ENCODE measurements around the gene B4GALNT1.
"Not testable (repeated sequence)": the region's sequence is repeated elsewhere in the genome, so short reads cannot be mapped to it uniquely, and the experiment has no call there.

Gene B4GALNT1

DNA sequence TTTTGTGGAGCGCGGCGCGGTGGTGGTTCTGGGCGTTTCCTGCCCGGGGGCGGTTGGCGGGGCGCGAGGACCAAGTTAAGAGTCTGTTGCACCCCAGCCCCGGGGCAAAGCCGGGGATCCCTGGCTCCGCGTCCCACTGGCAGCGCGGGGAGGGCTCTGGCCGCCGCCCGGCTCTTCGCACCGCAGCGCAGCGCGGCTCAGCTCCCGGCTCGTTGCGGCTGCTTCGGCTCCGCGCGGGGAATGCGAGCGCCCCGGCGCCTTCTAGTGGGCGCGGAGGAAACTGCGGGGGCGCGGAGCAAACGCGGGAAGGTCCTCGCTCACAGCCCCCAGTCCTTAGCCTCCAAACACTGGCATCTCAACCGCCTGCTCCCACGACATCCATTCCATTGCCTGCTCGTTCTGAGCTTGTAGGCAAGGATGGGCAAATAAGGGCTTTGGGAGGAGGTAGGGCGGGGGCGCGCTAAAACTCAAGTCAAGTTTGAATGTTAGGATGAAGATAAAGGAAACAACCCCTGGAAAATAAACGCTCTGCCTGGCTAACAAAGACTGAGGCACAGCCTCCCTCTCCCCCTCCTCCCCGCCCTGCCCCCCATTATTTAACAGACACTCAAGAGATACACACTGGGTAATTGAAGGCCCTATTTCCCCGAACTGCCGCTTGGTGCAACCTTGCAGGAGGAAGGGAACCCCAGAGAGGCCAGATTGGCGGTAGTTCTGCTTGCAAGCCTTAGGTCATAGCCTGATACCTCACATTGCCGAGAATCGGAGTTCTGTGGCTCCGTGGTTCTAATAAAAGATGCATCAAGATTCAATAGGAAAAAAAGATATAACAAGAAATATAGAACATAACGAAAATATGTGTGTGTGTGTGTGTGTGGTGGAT lies at the start of gene B4GALNT1:
Gene B4GALNT1, minus strand, starts transcription at position 244 of the 883 bp plus-strand sequence. CDS start 1,069 bp downstream, outside the sequence.
- peak; percentile 71 for DNase-seq

DNA sequence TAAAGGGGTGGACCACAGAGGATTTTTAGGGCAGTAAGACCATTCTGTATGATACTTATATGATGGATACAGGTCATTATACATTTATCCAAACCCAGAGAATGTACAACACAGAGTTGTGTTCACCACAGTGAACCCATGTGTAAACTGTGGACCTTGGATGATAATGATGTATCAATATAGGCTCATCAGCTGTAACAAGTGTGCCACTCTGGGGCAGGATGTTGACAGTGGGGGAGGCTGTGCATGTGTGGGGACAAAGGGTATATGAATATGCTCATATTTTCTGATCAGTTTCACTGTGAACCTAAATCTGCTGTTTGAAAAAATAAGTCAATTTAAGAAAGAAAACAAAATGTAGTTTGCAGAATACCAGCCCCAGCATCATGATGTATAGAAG lies 46.7 kb upstream of the B4GALNT1 start:
- DNase-seq = no peak

DNA sequence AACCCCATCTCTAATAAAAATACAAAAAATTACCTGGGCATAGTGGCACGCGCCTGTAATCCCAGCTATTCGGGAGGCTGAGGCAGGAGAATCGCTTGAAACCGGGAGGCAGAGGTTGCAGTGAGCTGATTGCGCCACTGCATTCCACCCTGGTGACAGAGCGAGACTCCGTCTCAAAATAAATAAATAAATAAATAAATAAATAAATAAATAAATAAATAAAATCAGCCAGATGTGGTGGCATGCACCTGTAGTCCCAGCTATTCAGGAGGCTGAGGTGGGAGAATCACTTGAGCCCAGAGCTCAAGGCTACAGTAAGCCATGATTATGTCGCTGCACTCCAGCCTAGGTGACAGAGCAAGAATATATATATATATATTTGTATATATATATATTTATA lies 44.9 kb upstream of the B4GALNT1 start:
- DNase-seq = not testable (repeated sequence)

DNA sequence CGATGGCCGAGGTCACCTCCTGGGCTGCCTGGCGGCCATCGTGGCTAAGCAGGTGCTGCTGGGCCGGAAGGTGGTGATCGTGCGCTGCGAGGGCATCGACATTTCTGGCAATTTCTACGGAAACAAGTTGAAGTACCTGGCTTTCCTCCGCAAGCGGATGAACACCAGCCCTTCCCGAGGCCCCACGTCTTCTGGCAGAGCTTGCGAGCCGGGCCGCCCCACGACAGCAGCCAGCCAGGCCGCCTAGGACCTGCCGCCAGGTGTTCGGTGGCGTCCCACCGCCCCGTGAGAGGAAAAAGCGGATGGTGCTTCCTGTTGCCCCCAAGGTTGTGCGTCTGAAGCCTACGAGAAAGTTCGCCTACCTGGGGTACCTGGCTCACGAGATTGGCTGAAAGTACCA lies 41.7 kb upstream of the B4GALNT1 start:
- no peak for DNase-seq

DNA sequence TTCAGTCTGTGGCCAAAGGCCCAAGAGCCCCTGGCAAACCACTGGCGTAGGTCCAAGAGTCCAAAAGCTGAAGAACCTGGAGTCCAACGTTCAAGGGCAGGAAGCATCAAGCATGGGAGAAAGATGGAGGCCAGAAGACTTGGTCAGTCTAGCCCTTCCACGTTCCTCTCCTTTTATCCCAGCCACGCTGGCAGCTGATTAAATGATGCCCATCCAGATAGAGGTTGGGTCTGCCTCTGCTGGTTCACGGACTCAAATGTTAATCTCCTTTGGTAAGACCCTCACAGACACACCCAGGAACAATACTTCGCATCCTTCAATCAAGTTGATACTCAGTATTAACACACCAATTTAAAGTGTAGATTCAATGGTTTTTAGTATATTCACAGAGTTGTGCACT lies 39.8 kb upstream of the B4GALNT1 start:
- DNase-seq = no peak

DNA sequence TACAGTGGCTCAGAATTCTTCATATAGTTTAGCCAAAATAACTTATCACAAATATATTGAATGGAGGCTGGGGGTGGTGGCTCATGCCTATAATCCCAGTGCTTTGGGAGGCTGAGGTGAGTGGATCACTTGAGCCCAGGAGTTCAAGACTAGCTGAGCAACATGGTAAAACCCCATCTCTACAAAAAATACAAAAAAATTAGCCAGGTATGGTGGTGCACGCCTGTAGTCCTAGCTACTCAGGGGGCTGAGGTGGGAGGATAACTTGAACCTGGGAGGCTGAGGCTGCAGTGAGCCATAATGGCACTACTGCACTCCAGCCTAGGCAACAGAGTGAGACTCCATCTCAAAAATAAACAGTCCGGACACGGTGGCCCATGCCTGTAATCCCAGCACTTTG lies 38.8 kb upstream of the B4GALNT1 start:
- DNase-seq = not testable (repeated sequence)

DNA sequence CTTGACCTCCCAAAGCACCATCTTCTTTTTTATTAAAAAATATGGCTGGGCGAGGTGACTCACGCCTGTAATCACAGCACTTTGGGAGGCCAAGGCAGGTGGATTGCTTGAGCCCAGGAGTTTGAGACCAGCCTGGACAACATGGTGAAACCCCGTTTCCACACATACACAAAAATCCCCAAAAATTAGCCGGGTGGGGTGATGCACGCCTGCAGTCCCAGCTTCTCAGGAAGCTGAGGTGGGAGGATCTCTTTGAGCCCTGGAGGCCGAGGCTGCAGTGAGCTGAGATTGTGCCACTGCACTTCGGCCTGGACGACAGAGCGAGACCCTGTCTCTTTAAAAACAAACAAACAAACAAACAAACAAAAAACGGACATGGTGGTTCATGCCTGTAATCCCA lies 36.7 kb upstream of the B4GALNT1 start:
- DNase-seq = not testable (repeated sequence)

DNA sequence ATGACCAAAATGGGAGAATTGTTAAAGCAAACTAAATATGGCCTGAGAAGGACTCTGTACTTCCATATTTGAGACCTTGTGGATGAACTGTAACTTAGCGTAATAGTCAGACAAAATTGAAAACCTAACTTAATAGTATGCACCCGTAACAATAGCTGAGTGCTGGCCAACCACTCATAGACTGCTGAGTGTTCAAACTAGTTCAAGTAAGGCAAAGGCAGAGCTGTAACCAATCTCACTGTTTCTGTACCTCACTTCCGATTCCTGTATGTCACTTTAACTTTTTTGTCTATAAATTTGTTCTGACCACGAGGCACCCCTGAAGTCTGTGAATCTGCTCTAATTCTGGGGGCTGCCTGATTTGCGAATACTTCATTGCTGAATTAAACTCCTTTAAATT lies 33.9 kb upstream of the B4GALNT1 start:
- DNase-seq = no peak

DNA sequence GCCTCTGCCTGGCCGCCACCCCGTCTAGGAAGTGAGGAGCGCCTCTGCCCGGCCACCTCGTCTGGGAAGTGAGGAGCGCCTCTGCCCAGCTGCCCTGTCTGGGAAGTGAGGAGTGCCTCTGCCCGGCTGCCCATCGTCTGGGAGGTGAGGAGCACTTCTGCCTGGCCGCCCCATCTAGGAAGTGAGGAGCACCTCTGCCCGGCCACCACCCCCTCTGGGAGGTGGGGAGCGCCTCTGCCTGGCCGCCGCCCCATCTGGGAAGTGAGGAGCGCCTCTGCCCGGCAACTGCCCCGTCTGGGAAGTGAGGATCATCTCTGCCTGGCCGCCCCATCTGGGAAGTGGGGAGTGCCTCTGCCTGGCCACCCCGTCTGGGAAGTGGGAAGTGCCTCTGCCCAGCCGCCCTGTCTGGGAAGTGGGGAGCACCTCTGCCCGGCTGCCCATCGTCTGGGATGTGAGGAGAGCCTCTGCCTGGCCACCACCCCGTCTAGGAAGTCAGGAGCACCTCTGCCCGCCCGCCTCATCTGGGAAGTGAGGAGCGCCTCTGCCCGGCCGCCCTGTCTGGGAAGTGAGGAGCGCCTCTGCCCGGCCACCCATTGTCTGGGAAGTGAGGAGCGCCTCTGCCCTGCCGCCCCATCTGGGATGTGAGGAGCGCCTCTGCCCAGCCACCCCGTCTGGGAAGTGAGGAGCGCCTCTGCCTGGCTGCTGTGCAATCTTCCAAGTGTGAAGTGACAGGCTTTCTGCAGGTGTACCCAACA lies 32.2 kb upstream of the B4GALNT1 start:
- not testable (repeated sequence) for DNase-seq

DNA sequence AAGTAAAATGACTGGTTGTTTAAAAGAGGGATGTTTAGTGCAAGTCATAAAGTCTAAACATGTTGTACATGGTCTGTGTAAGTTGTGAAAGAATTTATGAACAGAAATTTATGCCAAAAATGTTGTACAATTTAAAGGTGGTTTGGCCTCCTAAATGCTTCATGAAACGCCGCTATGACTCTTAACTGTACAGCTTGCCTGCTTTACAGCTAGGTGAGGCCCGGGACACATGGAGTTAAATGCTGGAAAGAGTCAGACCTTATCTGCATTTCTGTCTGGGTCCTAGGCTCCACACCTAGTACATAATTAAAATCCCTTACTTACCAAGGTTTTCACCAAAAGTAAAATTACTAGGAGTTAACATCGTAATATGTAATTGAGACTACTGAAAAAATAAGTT lies 28.4 kb upstream of the B4GALNT1 start:
- DNase-seq = no peak

DNA sequence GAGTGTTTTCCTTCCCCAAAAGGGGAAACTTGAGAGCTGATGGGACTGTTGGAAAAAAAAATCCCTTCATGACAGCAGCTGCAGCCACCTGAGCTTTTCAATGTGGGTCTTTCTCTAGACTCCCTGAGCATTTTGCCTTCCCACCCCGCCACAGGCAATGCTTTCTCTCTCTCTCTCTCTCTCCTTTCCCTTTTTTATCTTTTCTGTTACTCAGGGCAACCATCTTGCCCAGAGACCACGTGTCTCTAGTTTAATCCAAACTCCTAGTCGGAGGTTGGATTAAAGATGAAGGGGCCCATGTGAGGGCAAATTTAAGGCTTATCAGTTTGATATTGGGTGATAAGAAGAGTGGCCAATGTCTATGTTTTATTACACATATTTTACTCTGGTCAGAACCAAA lies 25.9 kb upstream of the B4GALNT1 start:
- DNase-seq = no peak

DNA sequence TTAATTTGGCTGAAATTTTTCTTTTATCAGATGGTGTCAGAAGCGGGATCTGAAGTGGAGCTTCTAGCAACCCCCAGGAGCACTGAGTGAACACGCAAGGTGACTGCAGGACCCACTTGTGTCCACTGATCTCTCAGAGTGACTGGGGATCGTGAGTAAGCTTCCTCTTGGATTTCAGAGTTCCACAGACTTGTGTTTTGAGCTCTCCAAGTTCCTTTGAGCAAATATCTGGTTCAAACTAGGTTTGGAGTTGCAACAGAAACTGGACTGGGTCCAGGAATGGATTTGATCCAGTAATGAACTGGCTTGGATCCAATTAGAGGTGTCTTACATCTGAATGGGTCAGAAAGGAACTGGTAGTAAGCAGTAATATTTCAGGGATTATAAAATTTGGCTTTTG lies 24.7 kb upstream of the B4GALNT1 start:
- DNase-seq = no peak

DNA sequence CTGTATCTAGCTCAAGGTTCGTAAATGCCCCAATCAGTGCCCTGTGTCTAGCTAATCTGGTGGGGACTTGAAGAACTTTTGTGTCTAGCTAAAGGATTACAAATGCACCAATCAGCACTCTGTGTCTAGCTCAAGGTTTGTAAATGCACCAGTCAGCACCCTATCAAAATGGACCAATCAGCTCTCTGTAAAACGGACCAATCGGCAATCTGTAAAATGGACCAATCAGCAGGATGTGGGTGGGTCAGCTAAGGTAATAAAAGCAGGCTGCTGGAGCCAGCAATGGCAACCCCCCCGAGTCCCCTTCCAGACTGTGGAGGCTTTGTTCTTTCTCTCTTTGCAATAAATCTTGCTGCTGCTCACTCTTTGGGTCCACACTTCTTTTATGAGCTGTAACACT lies 23.4 kb upstream of the B4GALNT1 start:
- not testable (repeated sequence) for DNase-seq

DNA sequence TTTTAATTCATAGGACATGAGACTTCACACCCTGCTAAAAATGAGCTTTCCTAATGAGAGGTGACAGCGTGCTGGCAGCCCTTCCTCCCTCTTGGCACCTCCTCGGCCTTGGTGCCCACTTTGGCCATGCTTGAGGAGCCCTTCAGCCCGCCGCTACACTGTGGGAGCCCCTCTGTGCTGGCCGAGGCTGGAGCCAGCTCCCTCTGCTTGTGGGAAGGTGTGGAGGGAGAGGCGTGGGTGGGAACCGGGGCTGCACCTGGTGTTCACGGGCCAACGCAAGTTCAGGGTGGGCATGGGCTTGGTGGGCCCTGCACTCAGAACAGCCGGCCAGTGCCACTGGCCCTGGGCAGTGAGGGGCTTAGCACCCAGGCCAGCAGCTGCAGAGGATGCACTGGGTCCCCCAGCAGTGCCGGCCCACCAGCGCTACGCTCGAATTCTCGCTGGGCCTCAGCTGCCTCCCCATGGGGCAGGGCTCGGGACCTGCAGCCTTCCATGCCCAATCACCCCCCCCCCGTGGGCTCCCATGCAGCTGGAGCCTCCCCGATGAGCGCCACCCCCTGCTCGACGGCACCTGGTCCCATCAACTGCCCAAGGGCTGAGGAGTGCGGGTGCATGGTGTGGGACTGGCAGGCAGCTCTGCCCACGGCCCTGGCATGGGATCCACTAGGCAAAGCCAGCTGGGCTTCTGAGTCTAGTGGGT lies 22.7 kb upstream of the B4GALNT1 start:
- no peak for DNase-seq

DNA sequence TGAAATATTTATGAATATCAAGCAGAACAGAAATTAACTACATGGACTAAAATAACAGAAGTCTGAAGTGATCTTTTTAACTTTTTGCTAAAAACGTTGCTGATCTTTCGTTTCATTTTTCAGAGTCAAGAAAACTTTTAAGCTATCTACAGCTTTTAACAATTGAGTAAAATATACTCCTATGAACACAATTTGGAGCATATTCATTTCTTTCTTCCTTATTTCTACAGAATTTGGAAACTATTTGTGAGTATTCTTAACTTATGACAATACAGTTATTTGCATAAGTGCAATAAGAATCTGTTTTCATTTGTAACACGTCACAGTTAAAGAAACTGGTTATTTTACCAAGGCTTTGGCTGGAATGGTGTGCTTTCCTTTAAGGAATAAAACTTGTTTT lies 21.0 kb upstream of the B4GALNT1 start:
- no peak for DNase-seq

DNA sequence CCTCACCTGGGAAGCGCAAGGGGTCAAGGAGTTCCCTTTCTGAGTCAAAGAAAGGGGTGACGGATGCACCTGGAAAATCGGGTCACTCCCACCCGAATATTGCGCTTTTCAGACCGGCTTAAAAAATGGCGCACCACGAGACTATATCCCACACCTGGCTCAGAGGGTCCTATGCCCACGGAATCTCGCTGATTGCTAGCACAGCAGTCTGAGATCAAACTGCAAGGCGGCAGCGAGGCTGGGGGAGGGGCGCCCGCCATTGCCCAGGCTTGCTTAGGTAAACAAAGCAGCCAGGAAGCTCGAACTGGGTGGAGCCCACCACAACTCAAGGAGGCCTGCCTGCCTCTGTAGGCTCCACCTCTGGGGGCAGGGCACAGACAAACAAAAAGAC lies 13.7 kb upstream of the B4GALNT1 start:
- DNase-seq = not testable (repeated sequence)

DNA sequence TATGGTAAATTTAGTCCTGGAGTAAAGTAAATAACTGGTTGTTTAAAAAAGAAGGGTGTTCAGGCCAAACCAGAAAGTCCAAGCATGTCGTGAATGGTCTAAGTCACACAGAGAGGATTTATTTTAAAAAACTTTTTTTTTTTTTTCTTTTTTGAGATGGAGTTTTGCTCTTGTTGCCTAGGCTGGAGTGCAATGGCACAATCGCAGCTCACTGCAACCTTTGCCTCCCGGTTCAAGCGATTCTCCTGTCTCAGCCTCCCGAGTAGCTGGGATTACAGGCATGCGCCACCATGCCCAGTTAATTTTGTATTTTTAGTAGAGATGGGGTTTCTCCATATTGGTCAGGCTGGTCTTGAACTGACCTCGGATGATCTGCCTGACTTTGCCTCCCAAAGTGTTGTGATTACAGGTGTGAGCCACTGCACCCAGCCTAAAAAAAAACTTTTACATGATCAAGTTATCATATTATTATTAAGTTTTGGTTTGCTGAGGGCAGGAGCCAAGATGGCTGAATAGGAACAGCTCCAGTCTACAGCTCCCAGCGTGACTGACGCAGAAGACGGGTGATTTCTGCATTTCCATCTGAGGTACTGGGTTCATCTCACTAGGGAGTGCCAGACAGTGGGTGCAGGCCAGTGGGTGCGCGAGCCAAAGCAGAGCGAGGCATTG lies 13.1 kb upstream of the B4GALNT1 start:
- not testable (repeated sequence) for DNase-seq

DNA sequence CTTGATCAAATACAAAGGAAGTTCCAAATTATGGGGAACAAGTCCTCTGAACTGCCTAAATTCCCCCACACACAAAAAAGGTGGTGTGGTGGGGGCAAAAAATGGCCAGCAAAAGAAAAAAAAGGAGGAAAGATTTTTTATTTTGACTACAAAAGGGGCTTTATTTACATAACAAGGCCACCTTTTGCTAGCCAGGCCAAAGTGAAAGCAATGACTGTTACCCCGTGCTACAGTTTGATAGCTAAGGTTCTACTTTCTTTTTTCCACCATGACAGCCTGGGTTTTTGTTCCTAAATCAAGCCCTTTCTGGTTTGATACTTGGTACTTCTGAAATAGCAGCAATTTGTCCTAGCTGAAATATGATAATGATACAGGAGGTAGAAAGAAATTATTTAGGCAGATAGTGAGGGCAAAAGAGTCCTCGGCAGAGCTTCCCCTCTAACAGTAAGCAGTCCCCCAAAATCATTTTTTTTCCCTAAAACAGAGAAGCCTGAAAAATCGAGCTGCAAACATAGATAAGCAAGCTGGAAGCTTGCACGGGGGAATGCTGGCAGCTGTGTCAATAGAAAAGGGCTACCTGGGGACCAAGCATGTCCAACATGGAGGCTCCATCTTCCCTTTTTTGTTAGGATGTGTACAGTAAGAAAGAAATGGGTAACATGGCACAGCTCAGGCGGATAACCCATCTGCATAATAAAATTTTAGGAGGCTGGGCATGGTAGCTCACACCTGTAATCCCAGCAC lies 8.9 kb upstream of the B4GALNT1 start:
- DNase-seq = no peak

DNA sequence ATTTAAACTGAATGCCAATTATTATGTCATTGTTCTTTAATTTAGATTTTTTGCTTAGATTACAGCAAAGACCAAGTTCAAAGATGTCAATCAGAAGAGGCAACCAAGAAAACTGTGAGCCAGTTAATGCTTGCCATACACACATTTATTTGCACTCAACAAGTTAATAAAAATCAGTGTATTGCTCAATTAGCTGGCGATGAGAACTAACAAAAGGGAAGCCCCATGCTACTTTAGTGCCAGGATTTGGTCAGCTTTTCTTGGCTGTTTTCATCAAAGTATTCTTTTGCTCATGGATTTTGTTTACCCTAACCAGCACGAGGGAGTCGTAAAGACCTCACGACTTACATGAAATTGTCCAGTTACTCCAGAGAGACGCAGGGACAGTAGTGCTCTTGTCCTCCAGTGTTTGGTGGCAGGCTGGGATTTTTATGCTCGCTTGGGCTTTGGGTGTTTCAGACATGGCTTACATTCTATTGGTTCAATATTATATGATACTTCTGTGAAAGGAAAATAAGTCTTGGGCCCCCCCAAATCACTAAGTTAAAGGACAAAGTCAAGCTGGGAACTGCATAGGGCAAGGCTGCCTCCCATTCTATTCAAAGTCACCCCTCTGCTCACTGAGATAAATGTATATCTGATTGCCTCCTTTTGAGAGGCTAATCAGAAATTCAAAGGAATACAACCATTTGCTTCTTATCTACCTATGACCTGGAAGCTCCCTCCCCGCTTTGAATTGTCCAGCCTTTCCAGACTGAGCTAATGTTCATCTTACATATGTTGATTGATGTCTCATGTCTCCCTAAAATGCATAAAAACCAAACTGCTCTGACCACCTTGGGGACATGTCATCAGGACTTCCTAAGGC lies 7.4 kb upstream of the B4GALNT1 start:
- no peak for DNase-seq

DNA sequence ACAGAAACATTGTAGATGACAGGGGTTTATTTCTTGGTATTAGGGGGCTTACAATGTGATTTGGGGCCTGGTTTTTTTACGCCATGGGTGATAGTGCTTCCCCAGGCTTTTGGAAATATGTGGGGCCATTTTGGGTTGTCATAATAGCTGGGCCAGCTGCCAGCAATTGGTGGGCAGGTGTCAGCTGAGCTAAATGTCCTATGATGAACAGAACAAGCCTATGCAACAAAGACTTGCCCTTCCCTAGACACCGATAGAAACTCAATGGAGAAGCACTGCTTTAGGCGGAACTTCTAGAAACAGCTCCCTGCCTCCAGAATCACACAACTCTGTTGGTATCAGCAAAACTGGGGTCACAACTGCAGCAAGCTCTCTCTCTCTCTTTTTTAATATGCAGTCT lies 5.1 kb upstream of the B4GALNT1 start:
- no peak for DNase-seq

DNA sequence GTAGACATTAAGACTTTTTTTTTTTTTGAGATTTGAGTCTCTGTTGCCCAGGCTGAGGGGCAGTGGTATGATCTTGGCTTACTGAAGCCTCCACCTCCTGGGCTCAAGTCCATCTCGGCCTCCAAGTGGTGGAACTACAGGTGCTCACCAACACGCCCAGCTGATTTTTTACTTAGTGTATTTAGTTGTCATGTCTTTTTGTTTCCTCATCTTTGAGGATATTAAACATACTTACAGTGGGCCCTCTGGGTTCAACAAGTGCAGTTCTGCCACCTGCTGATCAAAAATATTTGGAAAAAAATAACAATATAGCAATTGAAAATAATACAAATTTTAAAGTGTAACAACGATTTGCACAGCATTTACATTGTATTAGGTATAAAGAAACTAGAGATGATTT lies 4.4 kb upstream of the B4GALNT1 start:
- no peak for DNase-seq

All from CD4-positive, alpha-beta T cell treated with Interleukin-12 subunit alpha and Interleukin-12 subunit beta, for 1 hour (primary cell).